GM19239 (cell line): ENCODE results near the gene OPN1MW.
"Not testable (repeated sequence)": the region's sequence is repeated elsewhere in the genome, so short reads cannot be mapped to it uniquely, and the experiment has no call there.

Source experiments
- DNase-seq: peaks from one replicate; pipeline ENCODE4 v3.0.0; 2011; ENCODE audit warnings: low spot score; ENCODE audit not compliant: insufficient read length
- FAIRE-seq: peaks from 2 replicates; lab custom pipeline; 2011; peaks lifted over from hg19 to GRCh38; lab: Jason Lieb, UNC

Gene OPN1MW

DNA sequence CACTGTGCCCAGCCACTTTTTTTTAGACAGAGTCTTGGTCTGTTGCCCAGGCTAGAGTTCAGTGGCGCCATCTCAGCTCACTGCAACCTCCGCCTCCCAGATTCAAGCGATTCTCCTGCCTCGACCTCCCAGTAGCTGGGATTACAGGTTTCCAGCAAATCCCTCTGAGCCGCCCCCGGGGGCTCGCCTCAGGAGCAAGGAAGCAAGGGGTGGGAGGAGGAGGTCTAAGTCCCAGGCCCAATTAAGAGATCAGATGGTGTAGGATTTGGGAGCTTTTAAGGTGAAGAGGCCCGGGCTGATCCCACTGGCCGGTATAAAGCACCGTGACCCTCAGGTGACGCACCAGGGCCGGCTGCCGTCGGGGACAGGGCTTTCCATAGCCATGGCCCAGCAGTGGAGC lies at the start of gene OPN1MW:
Gene OPN1MW, plus strand, starts transcription at position 301 of the 400 bp plus-strand sequence. Its CDS starts 82 bp downstream, at position 383.
- not testable (repeated sequence) for DNase-seq, FAIRE-seq

DNA sequence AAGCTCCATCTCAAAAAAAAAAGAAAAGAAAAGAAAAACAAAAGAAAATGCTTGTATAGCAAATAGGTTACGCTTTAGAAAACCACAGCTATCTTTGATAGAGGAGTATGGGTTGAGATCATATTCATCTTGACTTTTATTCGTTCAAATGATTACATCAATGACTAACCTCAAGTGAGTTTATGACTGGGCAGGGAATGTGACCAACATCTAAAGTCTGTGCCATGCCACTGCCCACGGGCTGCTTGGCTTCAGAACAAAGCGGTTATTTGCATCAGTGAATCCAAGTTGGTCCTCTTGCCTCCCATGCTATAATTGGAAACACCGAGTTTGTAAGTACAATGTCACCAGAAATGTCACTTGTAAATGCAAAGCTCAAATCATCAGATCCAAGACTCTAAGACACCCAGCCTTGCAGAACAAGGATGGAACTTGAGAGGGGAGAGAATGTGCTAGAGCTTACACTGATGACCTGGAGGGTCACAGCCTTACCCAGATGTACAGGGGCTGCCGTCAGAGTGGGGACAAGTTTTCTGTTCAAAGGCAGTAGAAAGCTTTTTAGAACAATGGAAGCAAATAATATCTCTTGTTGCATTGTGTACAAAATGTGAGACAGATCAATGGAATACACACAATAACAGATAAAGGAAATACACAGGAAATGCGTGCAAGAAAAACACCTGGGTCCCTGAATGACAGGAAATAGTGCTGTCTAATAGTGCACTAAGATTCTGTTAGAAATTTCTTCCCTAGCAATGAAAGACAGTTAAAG lies 46.8 kb upstream of the OPN1MW start:
- FAIRE-seq, result no peak
- no peak for DNase-seq

DNA sequence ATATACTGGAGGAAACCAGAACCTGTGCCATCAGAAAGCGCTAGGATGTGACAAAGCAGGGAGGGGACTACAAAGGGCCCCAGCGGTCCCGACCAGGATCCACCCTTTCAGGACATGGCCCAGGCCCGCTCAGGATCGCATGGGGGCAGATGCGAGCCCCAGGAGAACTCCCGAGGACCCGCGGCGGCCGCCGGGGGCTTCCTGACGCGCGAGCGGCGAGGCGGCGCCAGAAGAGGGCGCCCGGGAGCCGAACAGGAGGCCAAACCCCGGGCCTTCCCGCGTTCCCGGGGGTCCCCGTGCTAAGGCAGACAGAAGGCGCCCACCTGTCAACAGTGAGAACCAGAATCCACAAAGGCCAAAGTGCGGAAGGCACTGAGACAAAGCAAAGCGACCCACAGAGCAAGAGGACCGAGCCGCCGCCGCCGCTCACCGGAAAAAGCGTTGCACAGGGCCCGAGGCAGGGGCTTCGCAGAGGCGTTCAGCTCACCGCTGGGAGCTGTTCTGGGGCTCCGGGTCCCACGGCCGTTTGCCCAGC lies 45.7 kb upstream of the OPN1MW start:
- peak; percentile 54 for DNase-seq
- FAIRE-seq, result no peak

DNA sequence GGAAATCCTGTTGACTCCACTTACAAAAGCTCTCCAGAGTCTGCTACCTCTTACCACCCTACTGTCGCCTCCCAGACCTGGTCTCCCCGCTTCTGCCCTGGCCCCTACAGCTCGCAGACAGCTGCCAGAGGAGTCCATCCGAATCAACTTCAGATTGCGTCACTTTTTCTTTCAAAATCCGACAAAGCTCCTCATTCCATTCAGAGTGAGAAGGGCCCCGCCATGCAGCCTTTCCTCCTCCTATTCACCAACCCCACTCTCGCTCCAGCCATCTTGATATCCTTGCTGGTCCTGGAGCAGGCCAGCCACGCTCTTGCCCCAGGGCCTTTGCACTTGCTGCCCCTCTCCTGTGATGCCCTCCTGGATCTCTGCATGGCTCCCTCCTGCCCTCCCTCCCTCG lies 43.5 kb upstream of the OPN1MW start:
- no peak for FAIRE-seq
- no peak for DNase-seq

DNA sequence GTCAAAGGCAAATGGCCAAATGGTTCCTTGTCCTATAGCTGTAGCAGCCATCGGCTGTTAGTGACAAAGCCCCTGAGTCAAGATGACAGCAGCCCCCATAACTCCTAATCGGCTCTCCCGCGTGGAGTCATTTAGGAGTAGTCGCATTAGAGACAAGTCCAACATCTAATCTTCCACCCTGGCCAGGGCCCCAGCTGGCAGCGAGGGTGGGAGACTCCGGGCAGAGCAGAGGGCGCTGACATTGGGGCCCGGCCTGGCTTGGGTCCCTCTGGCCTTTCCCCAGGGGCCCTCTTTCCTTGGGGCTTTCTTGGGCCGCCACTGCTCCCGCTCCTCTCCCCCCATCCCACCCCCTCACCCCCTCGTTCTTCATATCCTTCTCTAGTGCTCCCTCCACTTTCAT lies 42.2 kb upstream of the OPN1MW start:
- DNase-seq (no peak), FAIRE-seq (no peak)

DNA sequence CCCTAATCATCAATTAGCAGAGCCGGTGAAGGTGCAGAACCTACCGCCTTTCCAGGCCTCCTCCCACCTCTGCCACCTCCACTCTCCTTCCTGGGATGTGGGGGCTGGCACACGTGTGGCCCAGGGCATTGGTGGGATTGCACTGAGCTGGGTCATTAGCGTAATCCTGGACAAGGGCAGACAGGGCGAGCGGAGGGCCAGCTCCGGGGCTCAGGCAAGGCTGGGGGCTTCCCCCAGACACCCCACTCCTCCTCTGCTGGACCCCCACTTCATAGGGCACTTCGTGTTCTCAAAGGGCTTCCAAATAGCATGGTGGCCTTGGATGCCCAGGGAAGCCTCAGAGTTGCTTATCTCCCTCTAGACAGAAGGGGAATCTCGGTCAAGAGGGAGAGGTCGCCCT lies 41.7 kb upstream of the OPN1MW start:
- DNase-seq (no peak), FAIRE-seq (no peak)

DNA sequence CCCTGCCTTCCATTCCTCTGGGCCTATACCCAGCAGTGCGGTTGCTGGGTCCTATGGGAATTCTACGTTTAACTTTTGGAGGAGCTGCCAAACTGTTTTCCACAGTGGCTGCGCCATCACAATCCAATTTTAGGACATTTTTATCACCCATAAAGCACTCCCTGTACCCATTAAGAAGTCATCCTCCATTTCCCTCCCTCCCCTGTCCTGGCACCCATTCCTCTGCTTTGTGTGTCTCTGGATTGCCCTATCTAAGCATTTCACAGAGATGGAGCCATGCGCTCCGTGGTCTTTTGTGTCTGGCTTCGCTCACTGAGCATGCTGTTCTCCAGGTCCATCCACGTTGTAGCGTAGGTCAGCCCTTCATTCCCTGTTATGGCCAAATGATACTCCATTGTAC lies 40.0 kb upstream of the OPN1MW start:
- DNase-seq, result no peak
- no peak for FAIRE-seq

DNA sequence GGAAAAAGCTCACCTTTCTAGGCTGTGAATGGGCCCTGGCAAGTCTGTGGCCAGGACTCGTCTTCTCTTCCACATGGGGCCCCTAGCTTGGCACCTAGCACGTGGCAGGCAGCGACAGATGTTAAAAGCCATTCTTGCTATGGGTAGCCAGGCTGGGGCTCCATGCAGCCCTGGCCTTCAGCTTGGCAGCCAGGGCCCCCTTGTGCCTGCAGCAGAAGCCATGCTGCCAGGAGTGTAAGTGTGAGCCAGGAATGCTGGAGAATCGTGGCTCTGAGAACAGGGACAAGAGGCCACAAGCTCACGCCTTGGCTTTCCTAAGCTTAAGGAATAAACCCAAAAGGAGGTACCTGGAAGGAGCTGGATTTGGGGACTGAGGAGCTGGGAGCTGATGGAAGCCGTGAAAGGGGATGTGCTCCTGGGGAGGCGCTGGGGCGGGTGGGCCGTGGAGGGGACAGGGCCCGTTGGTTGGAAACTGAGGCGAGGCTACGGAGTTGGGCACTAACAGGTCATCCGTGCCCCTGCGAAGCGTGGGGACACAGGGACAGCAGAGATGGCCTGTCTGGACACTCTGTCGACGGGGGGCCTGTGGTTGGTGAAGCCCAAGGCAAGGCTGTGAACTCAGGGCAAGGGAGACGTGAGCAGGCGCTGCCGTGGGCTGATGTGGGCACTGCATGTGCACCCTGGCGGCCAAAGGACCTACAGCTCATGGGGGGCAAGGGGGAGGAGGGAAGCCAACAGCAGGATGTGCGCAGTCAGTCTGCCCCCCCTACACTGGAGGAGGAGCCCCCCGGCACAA lies 39.2 kb upstream of the OPN1MW start:
- no peak for FAIRE-seq
- no peak for DNase-seq

DNA sequence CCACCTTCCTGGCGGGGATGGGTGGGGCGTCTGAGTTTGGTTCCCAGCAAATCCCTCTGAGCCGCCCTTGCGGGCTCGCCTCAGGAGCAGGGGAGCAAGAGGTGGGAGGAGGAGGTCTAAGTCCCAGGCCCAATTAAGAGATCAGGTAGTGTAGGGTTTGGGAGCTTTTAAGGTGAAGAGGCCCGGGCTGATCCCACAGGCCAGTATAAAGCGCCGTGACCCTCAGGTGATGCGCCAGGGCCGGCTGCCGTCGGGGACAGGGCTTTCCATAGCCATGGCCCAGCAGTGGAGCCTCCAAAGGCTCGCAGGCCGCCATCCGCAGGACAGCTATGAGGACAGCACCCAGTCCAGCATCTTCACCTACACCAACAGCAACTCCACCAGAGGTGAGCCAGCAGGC lies 38.4 kb upstream of the OPN1MW start, which contains the start of gene OPN1LW:
Gene OPN1LW, plus strand, starts transcription at position 234 of the 400 bp plus-strand sequence. Its CDS starts 41 bp downstream, at position 275.
- FAIRE-seq, DNase-seq: not testable (repeated sequence)

DNA sequence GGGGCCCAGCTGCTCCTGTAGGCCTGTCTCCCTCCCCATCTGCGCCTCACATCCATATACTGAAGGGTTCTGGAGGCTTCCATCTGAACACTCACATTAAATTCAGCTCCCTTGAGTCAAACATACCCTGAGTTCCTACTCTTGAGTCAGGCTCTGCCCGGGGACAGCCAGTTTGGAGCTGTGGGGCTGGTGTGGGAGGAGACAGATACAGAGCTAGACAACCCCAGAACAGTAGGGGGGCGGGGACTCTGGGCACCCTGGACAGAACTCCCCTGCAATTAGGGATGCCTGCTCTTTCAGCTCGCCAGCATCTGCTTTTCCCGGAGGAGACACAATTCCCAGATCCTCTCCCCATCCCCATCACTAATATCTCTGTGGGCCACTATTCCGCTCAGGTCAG lies 31.4 kb upstream of the OPN1MW start:
- DNase-seq, FAIRE-seq: not testable (repeated sequence)

DNA sequence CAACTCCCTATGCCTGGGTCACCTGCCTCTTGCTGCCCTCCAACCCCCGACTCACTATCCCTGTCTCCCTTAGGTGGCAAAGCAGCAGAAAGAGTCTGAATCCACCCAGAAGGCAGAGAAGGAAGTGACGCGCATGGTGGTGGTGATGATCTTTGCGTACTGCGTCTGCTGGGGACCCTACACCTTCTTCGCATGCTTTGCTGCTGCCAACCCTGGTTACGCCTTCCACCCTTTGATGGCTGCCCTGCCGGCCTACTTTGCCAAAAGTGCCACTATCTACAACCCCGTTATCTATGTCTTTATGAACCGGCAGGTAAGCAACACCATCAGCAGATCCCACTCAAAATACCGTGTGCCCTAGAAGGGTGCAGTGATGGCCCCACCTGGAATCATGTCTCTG lies 26.2 kb upstream of the OPN1MW start:
- not testable (repeated sequence) for FAIRE-seq, DNase-seq

DNA sequence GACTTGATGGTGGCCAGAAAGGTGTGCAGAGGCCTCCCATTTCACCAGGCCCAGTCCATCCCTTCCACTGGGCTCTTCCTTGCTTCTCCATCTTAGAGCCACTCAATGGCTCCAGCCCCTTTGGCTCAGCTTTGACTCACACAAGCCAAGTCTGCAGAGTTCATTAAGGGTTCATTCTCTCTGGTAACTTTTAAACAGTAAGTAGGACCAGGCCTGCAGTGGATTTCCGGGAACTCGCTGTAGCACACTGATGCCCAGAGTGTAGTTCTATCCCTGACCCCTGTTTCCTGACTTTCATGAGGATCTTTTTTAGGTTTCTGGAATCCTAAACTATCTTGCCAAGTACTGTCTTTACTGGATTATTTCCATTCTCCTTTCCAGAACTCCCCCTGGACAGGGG lies 25.2 kb upstream of the OPN1MW start:
- DNase-seq, FAIRE-seq: not testable (repeated sequence)

DNA sequence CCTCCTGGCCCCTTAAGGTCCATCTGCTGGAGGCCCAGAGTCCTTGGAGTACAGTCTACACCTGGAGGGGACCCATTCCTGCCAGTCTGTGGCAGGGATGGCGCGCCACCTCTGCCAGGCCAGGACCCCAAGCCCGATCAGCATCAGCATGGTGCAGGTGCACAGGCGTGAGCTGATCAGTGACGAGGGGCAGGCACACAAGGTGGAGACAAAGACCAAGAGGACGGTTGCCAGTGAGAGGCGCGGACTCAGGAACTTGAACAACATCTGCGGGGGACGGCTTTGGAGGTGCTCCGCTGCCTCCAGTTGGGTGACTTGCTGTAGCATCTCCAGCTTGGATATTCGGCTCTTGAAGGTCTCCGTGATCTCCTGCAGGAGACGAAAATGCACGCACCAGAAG lies 23.1 kb upstream of the OPN1MW start:
- not testable (repeated sequence) for DNase-seq, FAIRE-seq

DNA sequence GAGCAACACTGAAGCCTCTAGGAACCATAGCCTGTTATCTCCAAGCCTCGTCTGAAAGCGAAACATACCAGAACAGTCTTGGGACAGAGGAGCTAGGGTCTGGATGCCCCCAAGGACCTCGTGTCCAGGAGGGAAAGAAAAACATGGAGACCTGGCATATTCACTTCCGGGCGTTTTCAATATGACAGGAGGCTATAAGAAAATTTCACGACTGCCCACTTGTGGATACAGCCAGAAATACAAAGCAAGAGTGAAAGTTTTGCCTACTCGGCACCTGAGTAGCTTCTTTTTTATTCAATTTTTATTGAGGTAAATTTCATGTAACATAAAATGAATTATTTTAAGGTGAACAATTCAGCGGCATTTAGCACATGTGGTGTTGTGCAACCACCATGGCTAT lies 17.5 kb upstream of the OPN1MW start:
- FAIRE-seq, DNase-seq: not testable (repeated sequence)

DNA sequence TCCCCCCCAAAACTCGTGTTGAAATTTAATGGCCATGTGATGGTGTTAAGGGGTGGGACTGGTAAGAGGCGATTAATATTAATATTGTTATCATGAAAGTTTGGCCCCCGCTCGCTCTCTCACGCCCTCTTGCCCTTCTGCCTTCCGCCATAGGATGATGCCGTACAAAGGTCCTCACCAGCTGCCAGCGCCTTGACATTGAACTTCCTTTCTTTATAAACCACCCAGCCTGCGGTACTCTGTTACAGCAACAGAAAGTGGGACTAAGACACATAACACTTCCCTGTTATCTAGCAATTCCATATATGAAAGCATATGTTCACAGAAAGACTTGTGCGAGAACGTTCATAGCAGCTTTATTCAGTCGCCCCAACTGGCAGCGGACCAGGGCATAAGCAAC lies 14.0 kb upstream of the OPN1MW start:
- DNase-seq, FAIRE-seq: not testable (repeated sequence)

DNA sequence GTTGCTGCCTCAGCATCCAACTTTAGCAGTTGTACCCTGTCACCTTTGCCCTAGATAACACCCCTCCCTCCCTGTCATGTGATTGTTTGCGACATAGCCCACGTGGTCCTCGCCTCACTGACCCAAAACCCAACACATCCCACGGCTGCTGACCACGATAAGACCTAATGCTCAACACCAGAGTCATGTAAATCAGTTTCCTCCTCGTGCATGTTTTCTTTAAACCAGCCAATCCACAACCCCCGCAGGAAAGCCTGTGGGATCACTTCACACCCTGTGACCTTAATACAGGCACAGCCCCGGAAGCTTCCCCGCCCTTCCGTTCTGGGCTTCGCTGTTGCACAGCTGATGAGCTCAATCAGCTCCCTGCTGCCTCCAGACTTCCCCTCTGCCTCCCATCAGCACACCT lies 9.9 kb upstream of the OPN1MW start:
- DNase-seq, FAIRE-seq: not testable (repeated sequence)

DNA sequence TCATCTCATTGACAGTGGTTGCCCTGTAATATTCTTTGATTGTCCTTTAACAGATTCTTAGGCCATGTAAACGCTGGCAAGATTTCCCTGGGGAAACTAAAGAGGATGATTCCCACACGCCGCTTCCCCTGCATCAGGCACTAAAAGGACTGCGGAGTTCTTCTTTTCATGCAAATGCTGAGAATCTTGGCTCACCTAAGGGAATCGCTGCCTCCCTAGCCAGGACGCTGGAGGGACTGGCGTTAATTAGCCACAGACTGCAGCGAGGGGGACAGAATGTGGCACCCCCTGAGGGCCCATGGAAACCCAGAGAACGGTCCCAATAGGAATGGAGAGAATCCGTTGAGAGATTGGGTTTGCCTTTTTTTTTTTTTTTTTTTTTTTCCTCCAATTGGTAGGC lies 8.0 kb upstream of the OPN1MW start:
- not testable (repeated sequence) for DNase-seq, FAIRE-seq

DNA sequence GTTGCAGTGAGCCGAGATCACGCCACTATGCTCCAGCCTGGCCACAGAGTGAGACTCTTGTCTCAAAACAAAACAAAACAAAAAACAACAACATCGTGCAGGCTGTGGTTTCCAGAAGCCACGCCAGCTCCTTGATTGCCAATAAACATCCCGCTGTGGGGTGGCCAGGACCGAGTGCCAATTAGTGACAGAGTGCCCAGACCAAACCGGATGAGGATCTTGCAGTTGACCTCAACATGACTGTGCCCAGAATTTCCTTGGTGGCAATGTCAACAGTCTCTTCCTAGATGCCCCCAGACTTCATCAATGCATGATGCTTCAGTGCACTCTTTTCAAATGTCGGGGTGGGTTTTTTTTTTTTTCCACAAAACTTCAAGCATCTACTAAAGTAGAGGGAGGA lies 1.4 kb downstream of the OPN1MW start:
- DNase-seq, FAIRE-seq: not testable (repeated sequence)

DNA sequence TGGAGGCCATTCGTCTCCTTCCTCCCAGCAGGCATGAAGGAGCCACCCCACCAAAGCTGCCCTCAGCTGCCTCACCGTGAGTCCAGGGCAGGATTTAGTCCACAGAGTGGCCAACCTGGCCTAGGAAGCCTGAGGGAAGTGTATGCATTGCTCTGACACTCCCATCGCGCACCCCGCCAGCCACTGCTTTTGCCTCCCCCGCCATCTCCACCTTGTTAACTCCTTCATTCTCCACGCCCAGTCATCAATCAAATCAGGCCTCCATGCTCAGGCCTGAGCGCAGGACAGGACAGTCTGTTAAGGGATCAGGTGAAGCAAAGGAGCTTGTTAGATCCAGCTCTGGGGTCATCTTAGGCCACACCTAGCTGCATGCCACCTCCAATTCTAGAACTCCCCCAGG lies 10.4 kb downstream of the OPN1MW start:
- not testable (repeated sequence) for DNase-seq, FAIRE-seq

DNA sequence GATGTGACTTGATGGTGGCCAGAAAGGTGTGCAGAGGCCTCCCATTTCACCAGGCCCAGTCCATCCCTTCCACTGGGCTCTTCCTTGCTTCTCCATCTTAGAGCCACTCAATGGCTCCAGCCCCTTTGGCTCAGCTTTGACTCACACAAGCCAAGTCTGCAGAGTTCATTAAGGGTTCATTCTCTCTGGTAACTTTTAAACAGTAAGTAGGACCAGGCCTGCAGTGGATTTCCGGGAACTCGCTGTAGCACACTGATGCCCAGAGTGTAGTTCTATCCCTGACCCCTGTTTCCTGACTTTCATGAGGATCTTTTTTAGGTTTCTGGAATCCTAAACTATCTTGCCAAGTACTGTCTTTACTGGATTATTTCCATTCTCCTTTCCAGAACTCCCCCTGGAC lies 11.9 kb downstream of the OPN1MW start:
- FAIRE-seq, DNase-seq: not testable (repeated sequence)

DNA sequence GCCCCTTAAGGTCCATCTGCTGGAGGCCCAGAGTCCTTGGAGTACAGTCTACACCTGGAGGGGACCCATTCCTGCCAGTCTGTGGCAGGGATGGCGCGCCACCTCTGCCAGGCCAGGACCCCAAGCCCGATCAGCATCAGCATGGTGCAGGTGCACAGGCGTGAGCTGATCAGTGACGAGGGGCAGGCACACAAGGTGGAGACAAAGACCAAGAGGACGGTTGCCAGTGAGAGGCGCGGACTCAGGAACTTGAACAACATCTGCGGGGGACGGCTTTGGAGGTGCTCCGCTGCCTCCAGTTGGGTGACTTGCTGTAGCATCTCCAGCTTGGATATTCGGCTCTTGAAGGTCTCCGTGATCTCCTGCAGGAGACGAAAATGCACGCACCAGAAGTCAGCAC lies 14.1 kb downstream of the OPN1MW start:
- not testable (repeated sequence) for FAIRE-seq, DNase-seq
